ENCODE results near the gene EEA1.
"Not testable (repeated sequence)": the region's sequence is repeated elsewhere in the genome, so short reads cannot be mapped to it uniquely, and the experiment has no call there.

EEA1 gene

GRCh38 chr12:92794356-92794755, 134.7 kb downstream of the EEA1 start:
- not testable (repeated sequence) for DNase-seq

- no peak for DNase-seq
Measured at GRCh38 chr12:92786045-92786444, 143.1 kb downstream of the EEA1 start.

GRCh38 chr12:92785563-92785950, 143.5 kb downstream of the EEA1 start:
- DNase-seq = no peak

- no peak for DNase-seq
Measured at GRCh38 chr12:92784797-92785562, 144.1 kb downstream of the EEA1 start.

GRCh38 chr12:92784356-92784755, 144.7 kb downstream of the EEA1 start:
- DNase-seq = no peak

GRCh38 chr12:92779902-92780301, 149.2 kb downstream of the EEA1 start:
- no peak for DNase-seq

GRCh38 chr12:92778525-92778924, 150.6 kb downstream of the EEA1 start:
- DNase-seq = no peak

- no peak for DNase-seq
Measured at GRCh38 chr12:92775416-92775815, 153.7 kb downstream of the EEA1 start.

GRCh38 chr12:92771001-92771400, 158.1 kb downstream of the EEA1 start:
- no peak for DNase-seq

GRCh38 chr12:92769124-92769901, 159.8 kb downstream of the EEA1 start:
- DNase-seq = no peak

- DNase-seq = no peak
Measured at GRCh38 chr12:92765871-92766270, 163.2 kb downstream of the EEA1 start.

- DNase-seq = no peak
Measured at GRCh38 chr12:92764831-92765230, 164.3 kb downstream of the EEA1 start.

- no peak for DNase-seq
Measured at GRCh38 chr12:92762773-92763172, 166.3 kb downstream of the EEA1 start.

- no peak for DNase-seq
Measured at GRCh38 chr12:92759634-92760268, 169.3 kb downstream of the EEA1 start.

GRCh38 chr12:92757597-92758121, 171.4 kb downstream of the EEA1 start:
- DNase-seq = no peak

- DNase-seq = no peak
Measured at GRCh38 chr12:92756898-92757596, 172.0 kb downstream of the EEA1 start.

- DNase-seq = no peak
Measured at GRCh38 chr12:92753976-92754885, 174.9 kb downstream of the EEA1 start.

- DNase-seq = not testable (repeated sequence)
Measured at GRCh38 chr12:92749691-92750090, 179.4 kb downstream of the EEA1 start.

GRCh38 chr12:92747151-92747550, 181.9 kb downstream of the EEA1 start:
- no peak for DNase-seq

- DNase-seq = no peak
Measured at GRCh38 chr12:92745856-92746550, 183.1 kb downstream of the EEA1 start.

- no peak for DNase-seq
Measured at GRCh38 chr12:92743026-92743425, 186.1 kb downstream of the EEA1 start.
